Calu3 (cell line): ENCODE results near the gene BMERB1. TPM values are rescaled to one million over a fixed set of nuclear protein-coding genes. Genes with fewer than 3 reads are reported as not detected.
"Not testable (repeated sequence)": the region's sequence is repeated elsewhere in the genome, so short reads cannot be mapped to it uniquely, and the experiment has no call there.

Experiments
- BruUV-seq: library from RNA; stranded (reverse); fragments of 400-500 nt; replicated peaks from 2 replicates; lab custom pipeline; 2021; lab: Mats Ljungman, UMichigan
- CTCF ChIA-PET: fragments of 300-600 bp; sonication (Branson Sonifier 250); formaldehyde crosslinking; loops from one replicate; lab custom pipeline; 2022; ENCODE audit warnings: antibody characterized with exemption; lab: Charles Lee
- DNase-seq: peaks from one replicate; pipeline ENCODE4 v3.0.0; 2022
- H3K27ac Mint-ChIP-seq: one replicate; pipeline ENCODE4 v1.8.0; 2022; ENCODE audit warnings: mixed read lengths; ENCODE audit not compliant: unreplicated experiment
- H3K27me3 Mint-ChIP-seq: one replicate; pipeline ENCODE4 v1.8.0; 2022; ENCODE audit warnings: mixed read lengths; ENCODE audit not compliant: unreplicated experiment
- H3K36me3 Mint-ChIP-seq: one replicate; pipeline ENCODE4 v1.8.0; 2022; ENCODE audit warnings: mild to moderate bottlenecking, moderate library complexity, mixed read lengths; ENCODE audit not compliant: insufficient read depth, unreplicated experiment
- H3K4me1 Mint-ChIP-seq: one replicate; pipeline ENCODE4 v1.8.0; 2022; ENCODE audit warnings: mild to moderate bottlenecking, low read depth, mixed read lengths; ENCODE audit not compliant: unreplicated experiment
- H3K4me3 Mint-ChIP-seq: one replicate; pipeline ENCODE4 v1.8.0; 2022; ENCODE audit warnings: mild to moderate bottlenecking, low read depth, moderate library complexity, mixed read lengths; ENCODE audit not compliant: unreplicated experiment
- H3K9me3 Mint-ChIP-seq: one replicate; pipeline ENCODE4 v1.8.0; 2022; ENCODE audit warnings: low read depth, mixed read lengths; ENCODE audit not compliant: unreplicated experiment
- intact Hi-C: fragments of 100-400 bp; cut with micrococcal nuclease; formaldehyde crosslinking; loops from one replicate; pipeline ENCODE4 v1.10.0; 2022; ENCODE audit not compliant: unreplicated experiment
- total RNA-seq: library from RNA; stranded (reverse); gene quantifications from 2 replicates; pipeline ENCODE4 v1.2.3, GENCODE V29; 2022
- TF ChIP-seq, protein P1 (sequence below): fragments of 200-600 bp; IDR thresholded peaks from one replicate; pipeline ENCODE4 v1.8.0; 2022; ENCODE audit warnings: antibody characterized with exemption; ENCODE audit not compliant: unreplicated experiment

BMERB1 gene
- total RNA-seq, 1 experiment from 2014 or later = 3.0 TPM

DNA sequence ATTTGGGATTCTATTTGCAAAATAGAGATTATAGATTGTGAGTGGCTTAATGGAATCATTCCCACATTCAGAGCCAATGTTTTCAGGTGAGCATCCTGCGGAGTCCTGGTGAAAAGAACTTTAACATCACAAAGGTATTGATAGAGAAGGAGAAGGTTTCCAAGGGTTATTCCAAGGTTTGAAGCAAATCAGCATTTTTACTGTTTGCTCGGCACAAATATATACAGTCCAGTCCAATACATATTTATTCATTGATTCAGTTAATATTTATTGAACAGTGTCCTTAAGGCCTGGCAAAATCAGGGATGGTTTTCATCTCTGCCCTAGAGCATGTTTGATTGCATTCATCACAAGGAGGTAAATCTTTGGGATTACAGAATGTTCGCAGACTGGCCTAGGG lies 32.4 kb upstream of the BMERB1 start:
- peaks cover 3% of the 10 kb centered on the region for H3K4me1 Mint-ChIP-seq
- BruUV-seq = no TSS peak

DNA sequence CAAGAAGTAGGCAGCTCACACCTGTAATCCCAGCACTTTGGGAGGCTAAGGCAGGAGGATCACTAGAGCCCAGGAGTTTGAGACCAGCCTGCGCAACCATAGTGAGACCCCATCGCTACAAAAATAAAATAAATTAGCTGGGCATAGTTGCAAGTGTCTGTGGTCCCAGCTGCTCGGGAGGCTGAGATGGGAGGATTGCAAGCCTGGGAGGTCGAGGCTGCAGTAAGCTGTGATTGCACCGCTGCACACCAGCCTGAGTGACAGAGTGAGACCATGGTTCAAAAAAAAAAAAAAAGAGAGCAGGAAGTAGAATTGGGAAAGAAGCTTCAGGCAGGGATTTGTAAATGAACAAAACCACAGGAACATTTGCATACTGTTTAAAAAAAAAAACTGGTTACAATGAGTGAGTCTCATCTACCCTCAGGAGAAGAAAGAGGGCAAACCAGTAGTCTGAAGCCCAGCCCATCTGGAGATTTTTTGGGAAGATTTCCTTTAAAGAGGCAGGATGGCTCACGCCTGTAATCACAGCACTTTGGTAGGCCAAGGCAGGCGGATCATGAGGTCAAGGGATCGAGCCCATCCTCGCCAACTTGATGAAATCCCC lies 30.9 kb upstream of the BMERB1 start:
- intact Hi-C loops = no loop called here
- CTCF ChIA-PET = interaction anchor here (0.7 kb wide), 1 partner anchor 54 kb away, joined by 4 read pairs; no protein-coding TSS in a partner anchor
- Mint-ChIP-seq H3K36me3 (peaks cover 4% of the 10 kb centered on the region), H3K27ac (no peak overlapping the region), H3K4me3 (no peak overlapping the region), H3K4me1 (no peaks in the 10 kb centered on the region), H3K9me3 (no peaks in the 10 kb centered on the region), H3K27me3 (no peaks in the 10 kb centered on the region)
- no TSS peak for BruUV-seq
- TF ChIP-seq, protein P1, sequence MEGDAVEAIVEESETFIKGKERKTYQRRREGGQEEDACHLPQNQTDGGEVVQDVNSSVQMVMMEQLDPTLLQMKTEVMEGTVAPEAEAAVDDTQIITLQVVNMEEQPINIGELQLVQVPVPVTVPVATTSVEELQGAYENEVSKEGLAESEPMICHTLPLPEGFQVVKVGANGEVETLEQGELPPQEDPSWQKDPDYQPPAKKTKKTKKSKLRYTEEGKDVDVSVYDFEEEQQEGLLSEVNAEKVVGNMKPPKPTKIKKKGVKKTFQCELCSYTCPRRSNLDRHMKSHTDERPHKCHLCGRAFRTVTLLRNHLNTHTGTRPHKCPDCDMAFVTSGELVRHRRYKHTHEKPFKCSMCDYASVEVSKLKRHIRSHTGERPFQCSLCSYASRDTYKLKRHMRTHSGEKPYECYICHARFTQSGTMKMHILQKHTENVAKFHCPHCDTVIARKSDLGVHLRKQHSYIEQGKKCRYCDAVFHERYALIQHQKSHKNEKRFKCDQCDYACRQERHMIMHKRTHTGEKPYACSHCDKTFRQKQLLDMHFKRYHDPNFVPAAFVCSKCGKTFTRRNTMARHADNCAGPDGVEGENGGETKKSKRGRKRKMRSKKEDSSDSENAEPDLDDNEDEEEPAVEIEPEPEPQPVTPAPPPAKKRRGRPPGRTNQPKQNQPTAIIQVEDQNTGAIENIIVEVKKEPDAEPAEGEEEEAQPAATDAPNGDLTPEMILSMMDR = no peak
- no peak for DNase-seq

More for the DNA sequence above, 32.4 kb upstream of the BMERB1 start:
- CTCF ChIA-PET = no interaction called here
- TF ChIP-seq, protein P1 = no peak
- Mint-ChIP-seq H3K4me3 (no peak overlapping the region), H3K36me3 (peaks cover 4% of the 10 kb centered on the region), H3K27ac (no peak overlapping the region), H3K27me3 (no peaks in the 10 kb centered on the region), H3K9me3 (no peaks in the 10 kb centered on the region)
- no peak for DNase-seq
- intact Hi-C loops = no loop called here

DNA sequence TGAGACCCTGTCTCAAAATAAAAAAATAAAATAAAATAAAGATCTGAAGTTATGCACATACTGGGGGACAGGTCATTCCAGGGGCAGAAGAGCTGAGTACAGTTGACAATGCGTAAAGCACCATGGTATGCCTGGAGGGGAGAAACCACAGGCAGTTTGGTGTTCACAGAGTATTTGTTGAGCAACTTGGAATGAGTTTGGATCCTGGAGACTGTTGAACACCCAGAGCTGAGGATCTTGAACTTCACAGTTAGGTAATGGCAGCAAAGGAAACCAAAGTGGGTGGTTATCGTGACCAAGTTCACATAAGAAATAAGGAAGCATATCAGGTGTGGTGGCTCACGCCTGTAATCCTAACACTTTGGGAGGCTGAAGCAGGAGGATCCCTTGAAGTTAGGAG lies 30.3 kb upstream of the BMERB1 start:
- BruUV-seq = not testable (repeated sequence)

DNA sequence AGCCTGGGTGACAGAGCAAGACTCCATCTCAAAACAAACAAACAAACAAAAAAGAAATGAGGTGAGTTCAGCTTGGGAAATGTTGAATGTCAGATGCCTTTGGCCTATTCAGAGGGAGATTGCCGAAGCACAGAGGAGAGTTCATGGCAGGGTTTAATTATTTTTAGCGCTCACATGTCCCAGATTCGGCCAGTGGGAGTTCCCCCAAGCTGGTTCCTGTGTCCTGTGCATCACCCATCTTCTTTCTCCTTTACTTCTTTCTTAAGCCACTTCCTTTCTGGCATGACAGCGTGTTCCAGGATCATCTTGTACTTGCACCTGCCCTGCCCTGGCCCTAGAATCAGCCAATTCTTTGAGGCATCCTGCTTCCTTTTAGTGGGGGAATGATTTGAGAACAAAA lies 29.6 kb upstream of the BMERB1 start:
- Mint-ChIP-seq H3K4me1 (no peaks in the 10 kb centered on the region), H3K4me3 (no peak overlapping the region), H3K36me3 (peaks cover 4% of the 10 kb centered on the region), H3K27me3 (no peaks in the 10 kb centered on the region), H3K27ac (no peak overlapping the region), H3K9me3 (no peaks in the 10 kb centered on the region)
- TF ChIP-seq, protein P1 = no peak
- intact Hi-C loops = no loop called here
- CTCF ChIA-PET = no interaction called here
- DNase-seq = no peak
- no TSS peak for BruUV-seq

More for the DNA sequence above, 30.3 kb upstream of the BMERB1 start:
- intact Hi-C loops, H3K4me1 Mint-ChIP-seq, H3K27me3 Mint-ChIP-seq, H3K9me3 Mint-ChIP-seq, DNase-seq, H3K27ac Mint-ChIP-seq, CTCF ChIA-PET, H3K4me3 Mint-ChIP-seq, H3K36me3 Mint-ChIP-seq: not testable (repeated sequence)

DNA sequence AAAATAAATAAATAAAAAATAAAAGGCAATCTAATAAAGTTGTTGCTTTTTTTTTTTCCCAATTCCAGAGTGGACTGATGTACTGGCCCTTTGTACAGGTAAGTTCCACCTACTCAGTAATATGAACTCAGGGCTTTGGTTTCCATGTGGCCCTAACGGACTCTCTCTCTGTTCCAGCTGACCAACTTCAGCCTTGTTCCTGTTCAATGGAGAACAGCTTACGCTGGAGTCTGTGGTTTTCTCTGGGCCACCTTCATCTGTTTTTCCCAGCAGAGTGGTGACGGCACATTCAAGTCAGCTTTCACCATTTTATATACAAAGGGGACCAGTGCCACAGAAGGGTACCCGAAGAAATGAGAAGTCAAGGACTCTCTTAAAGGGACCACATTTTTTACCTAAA lies 26.6 kb upstream of the BMERB1 start:
- H3K9me3 Mint-ChIP-seq, BruUV-seq, H3K4me1 Mint-ChIP-seq, H3K27ac Mint-ChIP-seq, H3K4me3 Mint-ChIP-seq, H3K36me3 Mint-ChIP-seq, H3K27me3 Mint-ChIP-seq, intact Hi-C loops, DNase-seq: not testable (repeated sequence)
- CTCF ChIA-PET = interaction anchor here (0.5 kb wide), 1 partner anchor 124 kb away, joined by 4 read pairs; no protein-coding TSS in a partner anchor

DNA sequence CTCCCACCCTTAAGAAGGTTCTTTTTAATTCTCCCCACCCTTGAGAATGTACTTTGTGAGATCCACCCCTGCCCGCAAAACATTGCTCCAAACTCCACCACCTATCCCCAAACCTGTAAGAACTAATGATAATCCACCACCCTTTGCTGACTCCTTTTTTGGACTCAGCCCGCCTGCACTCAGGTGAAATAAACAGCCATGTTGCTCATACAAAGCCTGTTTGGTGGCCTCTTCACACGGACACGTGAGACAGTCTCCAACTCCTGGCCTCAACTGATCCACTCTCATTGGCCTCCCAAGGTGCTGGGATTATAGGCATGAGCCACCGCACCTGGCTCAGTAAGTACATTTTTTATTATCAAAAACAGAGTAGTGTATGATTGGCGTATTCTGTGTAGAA lies 24.9 kb upstream of the BMERB1 start:
- BruUV-seq = not testable (repeated sequence)

More for the DNA sequence above, 24.9 kb upstream of the BMERB1 start:
- H3K27ac Mint-ChIP-seq, DNase-seq, CTCF ChIA-PET, H3K27me3 Mint-ChIP-seq, H3K9me3 Mint-ChIP-seq, intact Hi-C loops, H3K4me3 Mint-ChIP-seq, H3K4me1 Mint-ChIP-seq, H3K36me3 Mint-ChIP-seq: not testable (repeated sequence)
